Retinal pigment epithelial cell (primary cell): Measurements from ENCODE around the gene AIG1.
"Not testable (repeated sequence)": the region's sequence is repeated elsewhere in the genome, so short reads cannot be mapped to it uniquely, and the experiment has no call there.

Experiments
- DNase-seq: peaks from one replicate; pipeline ENCODE4 v3.0.0-alpha.2; 2010; ENCODE audit warnings: low read depth
- H3K4me3 ChIP-seq: 2 replicates; pipeline ENCODE4 v1.5.1; 2011; ENCODE audit warnings: mild to moderate bottlenecking, low read length, control low read depth, moderate library complexity
- TF ChIP-seq, protein P1 (sequence below): conservative IDR thresholded peaks from 2 replicates; pipeline ENCODE4 v1.5.1; 2011; ENCODE audit warnings: low read depth, low read length, control low read depth, inconsistent platforms

The AIG1 gene

GRCh38 chr6:143167224-143167623, 106.5 kb downstream of the AIG1 start:
- no peak overlapping the region for H3K4me3 ChIP-seq
- peak; percentile 55 for DNase-seq
- TF ChIP-seq, protein P1, sequence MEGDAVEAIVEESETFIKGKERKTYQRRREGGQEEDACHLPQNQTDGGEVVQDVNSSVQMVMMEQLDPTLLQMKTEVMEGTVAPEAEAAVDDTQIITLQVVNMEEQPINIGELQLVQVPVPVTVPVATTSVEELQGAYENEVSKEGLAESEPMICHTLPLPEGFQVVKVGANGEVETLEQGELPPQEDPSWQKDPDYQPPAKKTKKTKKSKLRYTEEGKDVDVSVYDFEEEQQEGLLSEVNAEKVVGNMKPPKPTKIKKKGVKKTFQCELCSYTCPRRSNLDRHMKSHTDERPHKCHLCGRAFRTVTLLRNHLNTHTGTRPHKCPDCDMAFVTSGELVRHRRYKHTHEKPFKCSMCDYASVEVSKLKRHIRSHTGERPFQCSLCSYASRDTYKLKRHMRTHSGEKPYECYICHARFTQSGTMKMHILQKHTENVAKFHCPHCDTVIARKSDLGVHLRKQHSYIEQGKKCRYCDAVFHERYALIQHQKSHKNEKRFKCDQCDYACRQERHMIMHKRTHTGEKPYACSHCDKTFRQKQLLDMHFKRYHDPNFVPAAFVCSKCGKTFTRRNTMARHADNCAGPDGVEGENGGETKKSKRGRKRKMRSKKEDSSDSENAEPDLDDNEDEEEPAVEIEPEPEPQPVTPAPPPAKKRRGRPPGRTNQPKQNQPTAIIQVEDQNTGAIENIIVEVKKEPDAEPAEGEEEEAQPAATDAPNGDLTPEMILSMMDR, result no peak

- not testable (repeated sequence) for DNase-seq, H3K4me3 ChIP-seq
Measured at GRCh38 chr6:143168396-143168816, 107.7 kb downstream of the AIG1 start.

DNA sequence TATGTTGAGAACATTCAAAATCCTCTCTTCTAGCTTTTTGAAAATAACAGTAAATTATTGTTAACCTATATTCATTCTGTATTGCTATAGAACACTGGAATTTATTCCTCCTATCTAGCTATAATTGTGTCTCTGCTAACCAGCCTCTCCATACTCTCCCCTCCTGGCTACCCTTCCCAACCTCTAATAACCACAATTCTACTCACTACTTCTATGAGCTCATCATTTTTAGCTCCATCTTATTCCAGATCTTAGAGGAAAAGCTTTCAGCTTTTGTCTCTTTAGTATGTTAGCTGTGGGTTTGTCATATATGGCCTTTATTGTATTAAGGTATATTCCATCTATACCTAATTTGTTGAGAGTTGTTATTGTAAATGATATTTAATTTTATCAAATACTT, 108.8 kb downstream of the AIG1 start:
- no peak for DNase-seq
- TF ChIP-seq, protein P1, result no peak
- H3K4me3 ChIP-seq, result no peak overlapping the region

DNA sequence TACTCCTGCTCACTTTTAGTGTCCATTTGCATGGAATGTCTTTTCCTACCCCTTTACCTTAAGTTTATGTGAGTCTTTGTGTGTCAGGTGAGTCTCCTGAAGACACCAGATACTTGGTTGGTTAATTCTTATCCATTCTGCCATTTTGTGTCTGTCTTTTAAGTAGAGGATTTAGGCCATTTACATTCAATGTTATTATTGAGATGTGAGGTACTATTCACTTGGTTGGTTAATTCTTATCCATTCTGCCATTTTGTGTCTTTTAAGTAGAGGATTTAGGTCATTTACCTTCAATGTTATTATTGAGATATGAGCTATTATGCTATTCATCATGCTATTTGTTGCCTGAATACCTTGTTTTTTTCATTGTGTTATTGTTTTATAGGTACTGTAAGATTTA, 113.8 kb downstream of the AIG1 start:
- no peak for DNase-seq
- no peak overlapping the region for H3K4me3 ChIP-seq
- TF ChIP-seq, protein P1, result no peak

DNA sequence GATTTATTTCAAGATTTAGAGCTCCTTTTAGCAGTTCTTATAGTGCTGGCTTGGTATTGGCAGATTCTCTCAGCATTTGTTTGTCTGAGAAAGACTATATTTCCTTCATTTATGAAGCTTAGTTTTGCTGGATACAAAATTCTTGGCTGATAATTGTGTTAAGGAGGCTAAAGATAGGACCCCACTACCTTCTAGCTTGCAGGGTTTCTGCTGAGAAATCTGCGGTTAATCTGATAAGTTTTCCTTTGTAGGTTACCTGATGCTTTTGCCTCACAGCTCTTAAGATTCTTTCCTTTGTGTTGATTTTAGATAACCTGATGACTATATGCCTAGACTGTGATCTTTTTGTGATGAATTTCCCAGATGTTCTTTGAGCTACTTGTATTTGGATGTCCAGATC, 114.3 kb downstream of the AIG1 start:
- DNase-seq, result no peak
- TF ChIP-seq, protein P1, result no peak
- no peak overlapping the region for H3K4me3 ChIP-seq

DNA sequence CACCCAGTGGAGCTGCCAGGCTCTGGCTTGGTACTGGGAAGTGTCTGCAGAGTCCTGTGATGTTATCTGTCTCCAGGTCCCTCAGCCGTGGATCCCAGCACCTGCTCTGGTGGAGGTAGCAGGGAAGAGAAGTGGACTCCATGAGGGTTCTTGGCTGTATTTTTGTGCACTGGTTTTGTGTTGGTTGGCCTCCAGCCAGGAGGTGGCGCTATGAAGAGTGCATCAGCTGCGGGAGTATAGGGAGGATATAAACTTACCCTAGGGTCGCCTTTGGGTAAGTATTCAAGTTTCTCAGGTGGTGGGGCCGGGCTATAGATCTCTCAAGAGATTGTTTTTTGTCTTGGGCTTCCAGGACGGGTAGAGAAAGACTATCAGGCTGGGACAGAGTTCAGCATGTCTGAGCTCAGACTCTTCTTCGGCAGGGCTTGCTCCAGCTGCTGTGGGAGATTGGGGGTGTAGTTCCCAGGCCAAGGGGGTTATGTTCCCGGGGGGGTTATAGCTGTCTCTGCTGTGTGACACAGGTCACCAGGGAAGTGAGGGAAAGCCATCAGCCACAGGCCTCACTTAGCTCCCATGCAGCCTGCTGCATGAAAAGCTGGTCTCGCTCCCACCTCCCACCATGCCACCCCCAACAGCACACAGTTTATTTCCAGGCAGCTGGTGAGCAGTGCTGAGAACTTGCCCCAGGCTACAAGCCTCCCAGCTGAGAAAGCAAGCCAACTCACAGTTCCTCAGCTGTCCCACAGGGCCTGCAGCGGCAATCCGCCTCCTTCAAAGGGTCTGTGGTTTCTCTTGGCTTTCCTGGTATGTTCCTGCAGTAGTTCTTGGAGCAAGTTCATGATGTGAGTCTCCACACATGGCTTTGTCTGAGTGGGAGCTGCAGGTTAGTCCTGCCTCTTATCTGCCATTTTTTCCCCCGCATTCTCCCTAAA, 115.7 kb downstream of the AIG1 start:
- TF ChIP-seq, protein P1, result no peak
- H3K4me3 ChIP-seq, result no peak overlapping the region
- DNase-seq, result no peak

- no peak overlapping the region for H3K4me3 ChIP-seq
- TF ChIP-seq, protein P1, result no peak
- DNase-seq, result no peak
Measured at GRCh38 chr6:143177706-143178105, 117.0 kb downstream of the AIG1 start.
